ENCODE data around the gene CBFA2T2.

The CBFA2T2 gene

DNA sequence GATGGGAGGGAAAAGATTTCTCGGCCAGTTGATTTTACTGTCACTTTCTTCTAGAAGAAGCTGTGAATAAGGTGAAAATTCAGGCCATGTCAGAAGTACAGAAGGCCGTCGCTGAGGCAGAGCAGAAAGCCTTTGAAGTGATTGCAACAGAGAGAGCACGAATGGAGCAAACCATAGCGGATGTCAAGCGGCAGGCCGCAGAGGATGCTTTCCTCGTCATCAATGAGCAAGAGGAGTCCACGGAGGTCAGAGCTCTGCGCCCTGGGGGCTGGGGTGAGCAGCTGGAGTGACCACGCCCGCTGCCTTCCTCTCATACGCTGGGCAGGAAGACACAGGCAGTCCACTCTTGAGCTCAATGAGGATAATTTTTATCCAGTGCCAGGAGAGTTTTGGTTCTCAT is 150.4 kb downstream of the CBFA2T2 start:
- TF ChIP-seq FOXP2 (optimal IDR thresholded peaks at IDR 0.05; ENCODE audit: borderline replicate concordance, extremely low read depth, extremely low read length, insufficient read depth) (peak; percentile 89), REST (IDR thresholded peaks at IDR 0.05; ENCODE audit: insufficient read depth in 1 of 2, low read depth in 2 of 2, low read length in 2 of 2) (no peak), POLR2AphosphoS5 (IDR thresholded peaks at IDR 0.05; ENCODE audit: low read depth, low read length) (no peak)

DNA sequence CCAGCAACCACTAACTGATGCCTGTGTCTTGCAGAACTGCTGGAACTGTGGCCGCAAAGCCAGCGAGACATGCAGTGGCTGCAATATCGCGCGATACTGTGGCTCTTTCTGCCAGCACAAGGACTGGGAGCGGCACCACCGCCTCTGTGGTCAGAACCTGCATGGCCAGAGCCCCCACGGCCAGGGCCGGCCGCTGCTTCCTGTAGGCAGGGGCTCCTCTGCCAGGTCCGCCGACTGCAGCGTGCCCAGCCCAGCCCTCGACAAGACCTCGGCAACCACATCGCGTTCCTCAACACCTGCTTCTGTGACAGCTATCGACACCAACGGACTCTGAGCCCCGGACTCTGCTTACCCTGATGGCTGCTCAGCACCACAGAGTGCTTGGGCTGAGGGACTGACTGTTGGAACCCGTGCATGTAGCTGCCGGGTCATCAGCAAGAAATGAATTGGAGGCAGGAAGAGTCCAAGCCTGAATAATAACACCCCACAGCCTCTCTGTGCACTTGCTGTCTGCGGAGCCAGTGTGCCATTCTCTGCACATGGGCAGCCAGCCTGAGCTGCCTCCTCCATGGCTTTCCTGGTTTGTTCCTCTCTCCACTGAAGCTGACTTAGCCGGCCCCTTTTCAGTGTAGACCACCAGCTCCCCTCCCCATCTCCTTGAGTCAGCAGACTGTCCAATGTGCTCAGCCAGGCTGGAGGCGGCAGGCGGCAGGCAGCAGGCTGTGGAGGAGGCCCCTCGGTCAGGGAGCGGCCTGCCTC is 154.6 kb downstream of the CBFA2T2 start:
- TF ChIP-seq POLR2AphosphoS5 (IDR thresholded peaks at IDR 0.05; ENCODE audit: low read depth, low read length) (no peak), FOXP2 (optimal IDR thresholded peaks at IDR 0.05; ENCODE audit: borderline replicate concordance, extremely low read depth, extremely low read length, insufficient read depth) (no peak), SIN3A (IDR thresholded peaks at IDR 0.05; ENCODE audit: borderline replicate concordance, insufficient read depth, low read length) (no peak), TAF1 (IDR thresholded peaks at IDR 0.05; ENCODE audit: borderline replicate concordance, insufficient read depth, low read length) (no peak), REST (IDR thresholded peaks at IDR 0.05; ENCODE audit: insufficient read depth in 1 of 2, low read depth in 2 of 2, low read length in 2 of 2) (no peak)

GRCh38 chr20:33645072-33645358 is 155.1 kb downstream of the CBFA2T2 start:
- TF ChIP-seq POLR2AphosphoS5 (IDR thresholded peaks at IDR 0.05; ENCODE audit: low read depth, low read length) (no peak), REST (IDR thresholded peaks at IDR 0.05; ENCODE audit: insufficient read depth in 1 of 2, low read depth in 2 of 2, low read length in 2 of 2) (no peak), FOXP2 (optimal IDR thresholded peaks at IDR 0.05; ENCODE audit: borderline replicate concordance, extremely low read depth, extremely low read length, insufficient read depth) (no peak), TAF1 (IDR thresholded peaks at IDR 0.05; ENCODE audit: borderline replicate concordance, insufficient read depth, low read length) (no peak), SIN3A (IDR thresholded peaks at IDR 0.05; ENCODE audit: borderline replicate concordance, insufficient read depth, low read length) (no peak)

GRCh38 chr20:33645396-33645795 is 155.5 kb downstream of the CBFA2T2 start:
- TF ChIP-seq POLR2AphosphoS5 (IDR thresholded peaks at IDR 0.05; ENCODE audit: low read depth, low read length) (no peak), TAF1 (IDR thresholded peaks at IDR 0.05; ENCODE audit: borderline replicate concordance, insufficient read depth, low read length) (no peak), REST (IDR thresholded peaks at IDR 0.05; ENCODE audit: insufficient read depth in 1 of 2, low read depth in 2 of 2, low read length in 2 of 2) (no peak), FOXP2 (optimal IDR thresholded peaks at IDR 0.05; ENCODE audit: borderline replicate concordance, extremely low read depth, extremely low read length, insufficient read depth) (no peak), SIN3A (IDR thresholded peaks at IDR 0.05; ENCODE audit: borderline replicate concordance, insufficient read depth, low read length) (no peak)

GRCh38 chr20:33646191-33646590 is 156.3 kb downstream of the CBFA2T2 start:
- TF ChIP-seq FOXP2 (optimal IDR thresholded peaks at IDR 0.05; ENCODE audit: borderline replicate concordance, extremely low read depth, extremely low read length, insufficient read depth), result no peak
- no peak for TF ChIP-seq REST (IDR thresholded peaks at IDR 0.05; ENCODE audit: insufficient read depth in 1 of 2, low read depth in 2 of 2, low read length in 2 of 2)
- no peak for TF ChIP-seq TAF1 (IDR thresholded peaks at IDR 0.05; ENCODE audit: borderline replicate concordance, insufficient read depth, low read length)
- TF ChIP-seq POLR2AphosphoS5 (IDR thresholded peaks at IDR 0.05; ENCODE audit: low read depth, low read length), result no peak
- no peak for TF ChIP-seq SIN3A (IDR thresholded peaks at IDR 0.05; ENCODE audit: borderline replicate concordance, insufficient read depth, low read length)

Measured in PFSK-1 (cell line).